Effector memory CD4-positive, alpha-beta T cell (primary cell): Measurements from ENCODE around the gene MYCN.
"Not testable (repeated sequence)": the region's sequence is repeated elsewhere in the genome, so short reads cannot be mapped to it uniquely, and the experiment has no call there.

Experiments used
- DNase-seq, 3 donors: peaks; one replicate each; pipeline ENCODE4 v3.0.0-alpha.2; 2020
- H3K27ac ChIP-seq: 2 replicates; pipeline ENCODE4 v1.7.0; 2013; ENCODE audit warnings: mild to moderate bottlenecking, low read length, moderate library complexity; ENCODE audit not compliant: insufficient read depth, poor library complexity, severe bottlenecking
- H3K27me3 ChIP-seq: replicated peaks from 2 replicates; pipeline ENCODE4 v1.7.0; 2013; ENCODE audit warnings: mild to moderate bottlenecking, low read length; ENCODE audit not compliant: insufficient read depth, control insufficient read depth, poor library complexity, severe bottlenecking
- H3K36me3 ChIP-seq: 2 replicates; pipeline ENCODE4 v1.7.0; 2013; ENCODE audit warnings: mild to moderate bottlenecking, low read length, moderate library complexity; ENCODE audit not compliant: control insufficient read depth, insufficient read depth
- H3K4me1 ChIP-seq: 2 replicates; pipeline ENCODE4 v1.7.0; 2013; ENCODE audit warnings: low read length, mild to moderate bottlenecking; ENCODE audit not compliant: control insufficient read depth, insufficient read depth, poor library complexity, severe bottlenecking
- H3K4me3 ChIP-seq: 2 replicates; pipeline ENCODE4 v1.7.0; 2013; ENCODE audit warnings: low read length, low read depth, mild to moderate bottlenecking; ENCODE audit not compliant: insufficient read depth, poor library complexity, severe bottlenecking
- H3K9me3 ChIP-seq: 2 replicates; pipeline ENCODE4 v1.7.0; 2013; ENCODE audit warnings: mild to moderate bottlenecking, low read length, moderate library complexity; ENCODE audit not compliant: control insufficient read depth

Gene MYCN

GRCh38 chr2:15957881-15958713, 17.7 kb downstream of the MYCN start:
- H3K36me3 ChIP-seq: no peaks in the 10 kb centered on the region
- DNase-seq: no peak
- no peak overlapping the region for H3K4me3 ChIP-seq
- no peak overlapping the region for H3K27ac ChIP-seq
- no peaks in the 10 kb centered on the region for H3K9me3 ChIP-seq
- H3K27me3 ChIP-seq: no peaks in the 10 kb centered on the region
- no peaks in the 10 kb centered on the region for H3K4me1 ChIP-seq

GRCh38 chr2:15959331-15960153, 19.2 kb downstream of the MYCN start:
- Histone ChIP-seq H3K4me1 (no peaks in the 10 kb centered on the region), H3K9me3 (no peaks in the 10 kb centered on the region), H3K4me3 (no peak overlapping the region), H3K27me3 (no peaks in the 10 kb centered on the region), H3K27ac (no peak overlapping the region), H3K36me3 (no peaks in the 10 kb centered on the region)
- no peak for DNase-seq

GRCh38 chr2:15960154-15960520, 19.8 kb downstream of the MYCN start:
- not testable (repeated sequence) for H3K27ac ChIP-seq, DNase-seq, H3K27me3 ChIP-seq, H3K4me3 ChIP-seq, H3K36me3 ChIP-seq, H3K4me1 ChIP-seq, H3K9me3 ChIP-seq

GRCh38 chr2:15963109-15963976, 23.0 kb downstream of the MYCN start:
- H3K4me3 ChIP-seq, DNase-seq, H3K9me3 ChIP-seq, H3K27ac ChIP-seq, H3K27me3 ChIP-seq, H3K36me3 ChIP-seq: not testable (repeated sequence)
- peaks cover 20% of the 10 kb centered on the region for H3K4me1 ChIP-seq

- Histone ChIP-seq H3K27ac (no peak overlapping the region), H3K36me3 (no peaks in the 10 kb centered on the region)
These were observed 23.8 kb downstream of the MYCN start for GRCh38 chr2:15963977-15964670.

GRCh38 chr2:15964936-15965563, 24.7 kb downstream of the MYCN start:
- no peak for DNase-seq
- no peaks in the 10 kb centered on the region for H3K9me3 ChIP-seq

More at GRCh38 chr2:15963977-15964670, 23.8 kb downstream of the MYCN start:
- peaks cover 20% of the 10 kb centered on the region for H3K4me1 ChIP-seq
- no peak for DNase-seq
- H3K9me3 ChIP-seq: no peaks in the 10 kb centered on the region
- no peaks in the 10 kb centered on the region for H3K27me3 ChIP-seq
- H3K4me3 ChIP-seq: no peak overlapping the region

GRCh38 chr2:15965564-15966019, 25.2 kb downstream of the MYCN start:
- Histone ChIP-seq H3K27ac (no peak overlapping the region), H3K9me3 (no peaks in the 10 kb centered on the region), H3K4me1 (peaks cover 20% of the 10 kb centered on the region), H3K4me3 (peak overlapping the region; percentile 31), H3K27me3 (no peaks in the 10 kb centered on the region), H3K36me3 (no peaks in the 10 kb centered on the region)
- peak in 1 of 3 donors; percentile 7 for DNase-seq

More at GRCh38 chr2:15964936-15965563, 24.7 kb downstream of the MYCN start:
- H3K27me3 ChIP-seq: no peaks in the 10 kb centered on the region
- H3K36me3 ChIP-seq: no peaks in the 10 kb centered on the region
- peaks cover 20% of the 10 kb centered on the region for H3K4me1 ChIP-seq
- no peak overlapping the region for H3K4me3 ChIP-seq
- no peak overlapping the region for H3K27ac ChIP-seq

- no peak for DNase-seq
- Histone ChIP-seq H3K27me3 (no peaks in the 10 kb centered on the region), H3K4me3 (no peak overlapping the region), H3K27ac (no peak overlapping the region), H3K36me3 (no peaks in the 10 kb centered on the region), H3K9me3 (no peaks in the 10 kb centered on the region), H3K4me1 (peaks cover 20% of the 10 kb centered on the region)
These were observed 27.3 kb downstream of the MYCN start for GRCh38 chr2:15967415-15968279.
